GM18951 (cell line): ENCODE data around the gene ZNF740.
"Not testable (repeated sequence)": the region's sequence is repeated elsewhere in the genome, so short reads cannot be mapped to it uniquely, and the experiment has no call there.

Experiments used
- POLR2A ChIP-seq: IDR thresholded peaks from 4 replicates; pipeline ENCODE4 v1.6.1; 2011; ENCODE audit warnings: mild to moderate bottlenecking; ENCODE audit not compliant: insufficient read length, insufficient read depth; ENCODE audit errors: extremely low read depth
- in situ Hi-C: fragments of 300-500 bp; cut with MboI; formaldehyde crosslinking; loops from one replicate; pipeline ENCODE4 v1.12.0; 2022; ENCODE audit warnings: low sequenced_read_pairs, mixed read lengths, inconsistent platforms; ENCODE audit not compliant: unreplicated experiment

Gene ZNF740, protein sequence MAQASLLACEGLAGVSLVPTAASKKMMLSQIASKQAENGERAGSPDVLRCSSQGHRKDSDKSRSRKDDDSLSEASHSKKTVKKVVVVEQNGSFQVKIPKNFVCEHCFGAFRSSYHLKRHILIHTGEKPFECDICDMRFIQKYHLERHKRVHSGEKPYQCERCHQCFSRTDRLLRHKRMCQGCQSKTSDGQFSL

DNA sequence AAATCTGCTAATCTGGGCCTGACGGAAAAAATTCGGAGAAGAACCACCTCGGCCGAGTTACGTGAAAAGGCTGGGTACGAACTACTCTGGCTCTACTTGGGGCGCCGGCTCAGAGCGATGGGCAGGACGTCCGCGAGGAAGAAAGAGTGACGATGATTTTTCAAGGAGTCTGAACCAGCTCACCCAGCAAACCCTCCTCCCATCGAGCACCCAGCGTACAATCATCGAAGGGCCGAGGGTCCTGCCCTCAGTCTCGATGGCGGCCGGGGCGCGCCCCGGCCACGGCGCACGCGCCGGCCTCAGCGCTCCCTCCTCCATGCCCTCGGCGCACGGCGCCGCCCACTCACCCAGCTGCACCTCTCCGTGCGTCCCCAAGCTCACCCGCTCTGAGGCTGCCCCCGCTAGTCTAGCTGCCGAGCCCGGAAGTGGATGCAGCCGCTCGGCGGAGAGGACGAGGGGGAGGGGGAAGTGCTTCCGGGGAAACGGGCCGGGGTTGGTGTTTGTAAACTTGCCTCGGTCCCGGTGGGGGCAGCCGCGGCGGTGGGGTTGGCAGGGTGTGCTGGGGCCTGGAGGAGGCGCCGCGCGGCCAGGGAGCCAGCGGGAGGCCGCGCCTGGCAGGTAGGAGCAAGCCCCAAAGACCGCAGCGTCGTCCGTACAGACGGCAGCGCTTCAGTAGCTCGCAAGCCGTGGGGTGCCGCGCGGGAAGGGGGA is at the start of gene ZNF740, which contains the start of gene CSAD:
Gene ZNF740, plus strand, starts transcription at position 503 of the 711 bp plus-strand sequence. CDS start 1,262 bp downstream, outside the sequence.
Gene CSAD, minus strand, starts transcription at position 706 of the 711 bp plus-strand sequence. CDS start 7,455 bp downstream, outside the sequence.
- TF ChIP-seq POLR2A: peak; percentile 89
- in situ Hi-C loops: no loop called here

- no peak for TF ChIP-seq POLR2A
- in situ Hi-C loops: no loop called here
These were observed 48.7 kb upstream of the ZNF740 start for GRCh38 chr12:53131844-53132243.

GRCh38 chr12:53133722-53134121 is 46.8 kb upstream of the ZNF740 start:
- in situ Hi-C loops: no loop called here
- no peak for TF ChIP-seq POLR2A

- in situ Hi-C loops: no loop called here
- TF ChIP-seq POLR2A: no peak
These were observed 37.2 kb upstream of the ZNF740 start for GRCh38 chr12:53143355-53143754.

DNA sequence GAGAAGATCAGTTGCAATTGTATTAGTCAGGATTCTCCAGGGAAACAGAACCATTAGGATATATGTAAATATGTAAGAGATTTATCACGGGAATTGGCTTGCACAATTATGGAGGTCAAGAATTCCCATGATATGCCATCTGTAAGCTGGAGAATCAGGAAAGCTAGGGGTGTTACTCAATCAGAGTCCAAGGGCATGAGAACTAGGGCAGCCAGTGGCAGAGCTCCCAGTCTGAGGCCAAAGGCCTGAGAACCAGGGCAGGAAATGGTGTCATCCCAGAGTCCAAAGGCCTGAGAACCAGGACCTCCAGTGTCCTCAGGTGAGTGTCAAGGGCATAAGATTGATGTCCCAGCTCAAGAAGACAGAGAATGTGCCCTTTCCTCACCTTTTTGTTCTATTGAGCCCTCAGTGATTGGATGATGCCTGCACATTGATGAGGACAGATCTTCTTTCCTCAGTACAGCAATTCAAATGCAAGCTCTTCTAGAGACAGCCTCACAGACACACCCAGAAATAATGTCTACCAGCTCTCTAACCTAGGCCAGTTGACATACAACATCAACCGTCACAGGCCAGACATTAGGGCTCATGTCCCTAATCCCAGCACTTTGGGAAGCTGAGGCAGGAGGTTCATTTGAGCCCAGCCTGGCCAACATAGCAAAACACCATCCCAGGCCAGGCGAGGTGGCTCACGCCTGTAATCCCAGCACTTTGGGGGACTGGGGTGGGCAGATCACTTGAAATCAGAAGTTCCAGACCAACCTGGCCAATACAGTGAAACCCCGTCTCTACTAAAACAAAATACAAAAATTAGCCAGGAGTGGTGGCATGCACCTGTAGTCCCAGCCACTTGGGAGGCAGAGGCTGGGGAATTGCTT is 34.9 kb upstream of the ZNF740 start:
- TF ChIP-seq POLR2A: no peak
- in situ Hi-C loops: no loop called here

DNA sequence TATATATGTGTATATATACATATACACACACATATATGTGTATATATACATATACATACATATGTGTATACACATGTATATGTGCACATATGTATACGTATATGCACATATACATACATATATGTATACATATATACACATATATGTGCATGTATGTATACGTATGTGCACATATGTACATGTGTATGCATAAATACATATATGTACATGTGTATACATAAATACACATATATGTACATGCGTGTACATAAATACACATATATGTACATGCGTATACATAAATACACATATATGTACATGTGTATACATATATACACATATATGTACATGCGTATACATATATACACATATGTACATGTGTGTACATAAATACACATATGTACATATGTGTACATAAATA is 33.3 kb upstream of the ZNF740 start:
- TF ChIP-seq POLR2A: no peak

DNA sequence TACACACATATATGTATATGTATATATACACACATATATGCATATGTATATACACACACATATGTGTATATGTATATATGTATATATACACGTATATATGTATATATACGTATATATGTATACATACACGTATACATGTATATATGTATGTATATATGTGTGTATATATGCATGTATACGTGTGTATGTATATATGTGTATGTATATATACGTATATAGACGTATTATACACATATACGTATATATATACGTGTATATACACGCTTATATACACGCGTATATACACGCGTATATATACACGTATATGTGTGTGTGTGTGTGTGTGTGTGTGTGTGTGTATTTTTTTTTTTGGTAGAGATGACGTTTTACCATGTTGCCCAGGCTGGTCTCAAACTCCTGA is 32.9 kb upstream of the ZNF740 start:
- in situ Hi-C loops: no loop called here
- TF ChIP-seq POLR2A: no peak

More for the DNA sequence above, 33.3 kb upstream of the ZNF740 start:
- in situ Hi-C loops: no loop called here

- in situ Hi-C loops: loop anchor here (10.0 kb wide), 1 partner anchor 134 kb away; no protein-coding TSS in a partner anchor
- no peak for TF ChIP-seq POLR2A
These were observed 29.5 kb upstream of the ZNF740 start for GRCh38 chr12:53151039-53151438.

GRCh38 chr12:53152390-53152789 is 28.1 kb upstream of the ZNF740 start:
- in situ Hi-C loops: loop anchor here (10.0 kb wide), 1 partner anchor 132 kb away; no protein-coding TSS in a partner anchor
- TF ChIP-seq POLR2A: no peak

DNA sequence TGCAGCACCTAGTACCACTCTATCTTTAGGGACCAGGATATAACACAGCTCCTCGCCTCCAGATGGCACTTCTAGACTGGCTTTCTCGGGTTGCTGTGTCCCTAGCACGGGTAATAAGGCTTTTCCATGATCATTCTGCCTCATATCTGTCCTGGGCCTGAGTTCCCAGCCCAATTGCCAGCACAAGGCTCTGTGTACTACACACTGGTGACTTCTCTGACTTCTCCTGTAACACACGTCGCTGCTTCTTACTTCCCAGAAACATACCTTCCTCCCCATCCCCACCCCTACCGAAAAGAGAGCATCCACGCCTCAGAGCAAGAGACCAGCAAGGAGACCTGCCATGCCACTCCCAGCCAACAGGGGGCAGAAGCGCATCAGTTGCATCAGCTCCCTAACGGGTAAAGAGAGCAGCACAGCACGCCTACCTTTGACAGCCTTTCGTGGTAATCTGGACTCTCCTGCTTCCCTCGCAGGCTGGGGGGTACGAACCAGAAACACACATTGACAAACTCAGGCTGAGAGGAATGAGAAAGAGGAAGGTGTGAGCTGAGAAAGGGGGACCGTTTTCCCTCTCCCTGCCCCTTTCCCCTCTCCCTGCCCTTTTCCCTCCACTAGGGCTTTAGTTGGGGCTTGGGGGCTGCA is 21.2 kb upstream of the ZNF740 start:
- in situ Hi-C loops: loop anchor here (10.0 kb wide), 1 partner anchor 125 kb away; no protein-coding TSS in a partner anchor
- no peak for TF ChIP-seq POLR2A

DNA sequence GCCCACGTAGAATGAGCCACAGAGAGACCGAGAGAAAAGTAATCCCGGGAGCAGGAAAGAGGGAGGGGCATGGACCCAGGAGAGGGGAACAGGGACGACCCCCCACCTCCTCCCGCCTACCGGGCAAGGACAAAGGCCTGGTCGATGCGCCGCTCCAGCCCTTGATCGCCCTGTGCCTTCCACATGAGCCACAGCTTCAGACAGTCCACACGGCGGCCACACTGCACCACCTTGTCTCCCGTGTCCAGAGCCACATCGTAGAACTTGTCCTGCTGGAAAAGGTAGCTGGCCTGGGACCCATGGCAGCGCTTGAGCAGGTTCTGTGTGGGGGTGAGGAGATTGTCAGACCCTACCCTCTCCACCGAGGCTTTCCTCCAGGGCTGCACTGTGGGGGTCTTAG is 20.5 kb upstream of the ZNF740 start:
- in situ Hi-C loops: loop anchor here (10.0 kb wide), 1 partner anchor 125 kb away; no protein-coding TSS in a partner anchor
- TF ChIP-seq POLR2A: no peak

- TF ChIP-seq POLR2A: no peak
- in situ Hi-C loops: no loop called here
These were observed 19.8 kb upstream of the ZNF740 start for GRCh38 chr12:53160673-53161072.

DNA sequence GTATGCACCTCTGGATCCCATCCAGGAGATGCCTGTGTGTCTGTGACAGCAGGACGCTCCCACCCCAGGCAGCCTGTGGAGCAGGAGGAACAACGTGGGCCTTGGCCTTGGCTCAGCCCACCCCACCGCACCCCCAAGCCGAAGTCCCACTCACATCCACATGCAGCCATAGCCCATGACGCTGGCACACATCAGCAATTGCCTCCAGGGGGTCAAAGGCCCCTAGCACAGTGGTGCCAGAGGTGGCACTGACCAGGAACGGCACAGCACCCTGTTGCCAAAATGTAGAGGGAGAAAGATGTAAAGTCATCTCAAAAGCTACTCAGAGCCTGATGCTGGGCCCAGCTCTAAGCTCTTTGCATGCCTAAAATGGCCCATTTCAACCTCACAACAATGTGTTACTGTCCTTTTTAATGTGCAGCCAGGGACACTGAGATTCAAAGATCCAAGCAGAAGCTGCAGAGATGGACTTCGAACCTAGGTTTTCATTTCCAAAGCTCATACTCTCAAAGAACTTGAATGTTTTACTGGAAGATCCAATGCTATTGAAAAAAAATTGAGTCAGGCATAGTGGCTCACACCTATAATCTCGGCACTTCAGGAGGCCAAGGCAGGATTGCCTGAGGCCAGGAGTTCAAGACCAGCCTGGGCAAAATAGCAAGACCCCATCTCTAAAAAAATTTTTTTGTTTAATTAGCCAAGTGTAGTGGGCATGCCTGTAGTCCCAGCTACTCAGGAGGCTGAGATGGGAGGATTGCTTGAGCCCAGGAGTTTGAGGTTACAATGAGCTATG is 19.2 kb upstream of the ZNF740 start:
- in situ Hi-C loops: no loop called here
- no peak for TF ChIP-seq POLR2A

DNA sequence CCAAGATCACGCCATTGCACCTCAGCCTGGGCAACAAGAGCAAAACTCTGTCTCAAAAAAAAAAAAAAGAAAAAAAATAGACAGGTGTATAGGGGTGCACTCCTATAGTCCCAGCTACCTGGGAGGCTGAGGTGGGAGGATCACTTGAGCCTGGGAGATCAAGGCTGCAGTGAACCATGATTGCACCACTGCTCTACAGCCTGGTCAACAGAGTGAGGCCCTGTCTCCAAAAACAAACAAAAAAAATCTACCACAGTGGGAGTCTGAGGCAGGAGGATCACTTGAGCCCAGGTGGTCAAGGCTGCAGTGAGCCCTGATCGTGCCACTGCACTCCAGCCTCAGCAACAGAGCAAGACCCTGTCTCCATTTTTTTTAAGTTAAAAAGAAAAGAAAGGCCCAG is 17.5 kb upstream of the ZNF740 start:
- in situ Hi-C loops: not testable (repeated sequence)
